IPS-18c (cell line): Measurements from ENCODE around the gene EYS.

Experiments
- H3K4me3 ChIP-seq: 2 replicates; pipeline ENCODE4 v1.7.0; 2013; ENCODE audit warnings: low read depth, mild to moderate bottlenecking, low read length, moderate library complexity; ENCODE audit not compliant: insufficient read depth
- H3K9me3 ChIP-seq: one replicate; pipeline ENCODE4 v1.6.1; 2013; ENCODE audit warnings: mild to moderate bottlenecking, low read length, moderate library complexity; ENCODE audit not compliant: control insufficient read depth, insufficient read depth

EYS gene

DNA sequence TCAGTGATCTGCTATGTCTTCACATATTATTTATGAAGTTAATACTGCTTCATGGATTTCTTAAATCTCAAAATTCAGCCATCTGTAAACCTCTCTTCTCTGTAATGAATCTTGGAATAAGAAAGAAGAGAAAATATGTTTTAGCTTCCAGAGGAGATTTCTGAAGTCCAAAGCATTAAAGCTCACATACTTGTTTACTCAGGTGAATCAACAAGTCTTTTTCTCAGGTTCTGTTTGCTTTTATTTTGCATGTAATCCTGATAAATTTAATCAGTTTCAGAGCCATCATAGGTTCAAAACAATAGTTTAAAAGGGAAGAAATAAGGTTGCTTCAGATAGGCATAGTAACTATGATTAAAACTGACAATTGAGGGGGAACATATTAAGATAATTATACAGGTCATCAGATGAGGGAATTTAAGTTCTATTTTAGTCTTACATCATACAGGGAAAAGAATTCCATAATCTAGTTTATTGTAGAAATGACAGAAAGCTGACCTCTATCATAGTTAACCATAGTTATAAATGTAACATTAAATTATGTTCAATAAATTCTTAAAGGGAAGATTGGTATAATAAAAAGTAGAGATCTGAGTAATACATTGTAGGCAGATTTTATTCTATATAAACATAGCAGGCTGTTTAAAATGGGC, 716.2 kb downstream of the EYS start:
- H3K9me3 ChIP-seq = no peaks in the 10 kb centered on the region
- no peak overlapping the region for H3K4me3 ChIP-seq

DNA sequence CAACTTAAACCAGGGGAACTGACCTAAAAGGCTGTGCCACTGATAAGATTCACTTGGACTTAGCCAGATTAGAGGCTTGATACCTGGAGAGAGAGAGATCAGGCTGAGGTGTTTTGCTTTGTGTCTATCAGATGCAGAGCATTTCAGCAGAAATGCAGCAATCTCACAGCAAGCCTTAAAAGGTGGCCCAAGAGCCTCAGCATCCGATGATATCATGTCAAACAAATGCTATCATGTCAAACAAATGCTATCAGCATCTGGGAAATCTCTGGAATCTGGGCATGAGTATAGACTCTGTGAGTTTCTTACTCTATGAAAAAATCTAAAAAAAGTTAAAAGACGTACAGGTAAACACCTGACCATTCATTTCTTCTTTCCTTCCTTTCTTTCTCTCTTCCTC, 718.9 kb downstream of the EYS start:
- no peak overlapping the region for H3K4me3 ChIP-seq
- no peaks in the 10 kb centered on the region for H3K9me3 ChIP-seq

- Histone ChIP-seq H3K9me3 (no peaks in the 10 kb centered on the region), H3K4me3 (no peak overlapping the region)
These were observed 720.0 kb downstream of the EYS start for GRCh38 chr6:64987066-64987465.

GRCh38 chr6:64985726-64986125, 721.3 kb downstream of the EYS start:
- no peaks in the 10 kb centered on the region for H3K9me3 ChIP-seq

DNA sequence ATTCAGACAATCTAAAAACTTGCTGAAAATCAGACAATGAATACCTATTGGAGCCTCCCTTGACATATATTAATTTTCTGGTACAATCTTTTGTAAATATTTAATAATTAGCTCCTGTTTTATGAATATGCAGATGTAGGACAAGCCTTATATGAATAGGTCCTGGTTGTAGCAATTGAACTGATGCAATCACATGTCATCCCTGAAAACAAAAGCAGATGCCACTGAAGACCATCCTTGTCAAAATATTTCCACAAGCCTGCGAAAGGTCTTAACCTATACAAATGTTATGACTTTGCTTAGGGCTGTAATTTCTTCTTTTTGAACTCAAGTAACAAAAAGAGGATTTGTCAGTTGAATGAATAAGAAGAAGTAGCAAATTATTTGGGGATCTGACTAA, 722.1 kb downstream of the EYS start:
- H3K9me3 ChIP-seq = no peaks in the 10 kb centered on the region

More at GRCh38 chr6:64985726-64986125, 721.3 kb downstream of the EYS start:
- H3K4me3 ChIP-seq = no peak overlapping the region

GRCh38 chr6:64983089-64983488, 723.9 kb downstream of the EYS start:
- Histone ChIP-seq H3K4me3 (no peak overlapping the region), H3K9me3 (no peaks in the 10 kb centered on the region)

More for the DNA sequence above, 722.1 kb downstream of the EYS start:
- H3K4me3 ChIP-seq = no peak overlapping the region

DNA sequence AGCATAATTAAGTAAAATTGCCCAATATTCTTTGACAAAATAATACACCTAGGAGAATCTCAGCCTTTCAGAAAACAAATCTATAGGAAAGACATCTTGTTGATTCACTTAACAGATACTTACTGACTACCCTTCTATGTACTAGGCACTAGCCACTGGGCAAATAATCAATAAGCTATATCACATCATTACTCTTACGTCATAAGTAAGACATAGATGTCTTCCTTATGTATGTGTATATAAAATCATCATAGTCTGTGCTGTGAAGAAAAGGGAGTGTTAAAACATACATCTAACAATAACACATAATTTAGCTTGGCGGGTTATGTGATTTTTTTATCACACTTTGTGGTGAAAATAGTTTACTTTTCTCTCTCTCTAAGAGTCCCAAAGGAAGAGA, 733.9 kb downstream of the EYS start:
- Histone ChIP-seq H3K4me3 (no peak overlapping the region), H3K9me3 (no peaks in the 10 kb centered on the region)

DNA sequence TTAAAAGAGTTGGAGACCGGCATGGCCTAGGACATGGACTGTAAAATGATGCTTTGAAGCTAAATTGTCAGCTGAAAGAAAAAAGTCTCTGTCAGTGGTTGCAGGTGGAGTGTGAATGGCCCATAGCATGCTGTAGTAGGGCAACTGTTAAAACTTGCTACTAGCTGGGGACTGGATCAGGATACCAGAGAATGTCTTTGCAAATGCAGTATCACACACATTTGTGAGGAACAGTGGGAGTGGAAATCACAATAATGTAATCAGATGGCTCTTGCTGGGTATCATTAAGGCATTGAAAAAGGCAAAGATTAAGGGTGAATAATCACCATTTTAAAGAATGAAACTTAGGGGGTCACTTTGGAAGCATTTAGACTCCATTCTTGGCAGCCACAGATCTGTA, 737.9 kb downstream of the EYS start:
- no peak overlapping the region for H3K4me3 ChIP-seq
- no peaks in the 10 kb centered on the region for H3K9me3 ChIP-seq

DNA sequence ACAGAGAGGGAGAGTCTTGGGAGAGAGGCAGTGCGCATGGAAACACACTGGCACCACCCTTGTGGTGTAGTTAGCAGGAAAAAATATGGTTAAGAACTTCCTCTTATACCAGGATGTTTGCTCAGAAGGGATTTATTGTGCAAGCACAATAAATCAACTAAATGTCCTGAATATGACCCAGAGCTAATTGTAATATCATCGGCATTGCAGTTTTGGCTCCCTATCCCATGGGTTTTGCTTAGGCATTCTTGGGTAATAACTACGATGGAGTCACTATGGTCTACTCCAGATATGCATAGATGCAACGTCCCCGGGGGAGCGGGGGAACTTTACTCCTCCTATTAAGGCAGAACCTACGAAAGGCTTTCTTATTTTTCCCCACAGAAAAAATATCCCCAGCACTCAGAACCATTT, 751.6 kb downstream of the EYS start:
- Histone ChIP-seq H3K9me3 (no peaks in the 10 kb centered on the region), H3K4me3 (no peak overlapping the region)

DNA sequence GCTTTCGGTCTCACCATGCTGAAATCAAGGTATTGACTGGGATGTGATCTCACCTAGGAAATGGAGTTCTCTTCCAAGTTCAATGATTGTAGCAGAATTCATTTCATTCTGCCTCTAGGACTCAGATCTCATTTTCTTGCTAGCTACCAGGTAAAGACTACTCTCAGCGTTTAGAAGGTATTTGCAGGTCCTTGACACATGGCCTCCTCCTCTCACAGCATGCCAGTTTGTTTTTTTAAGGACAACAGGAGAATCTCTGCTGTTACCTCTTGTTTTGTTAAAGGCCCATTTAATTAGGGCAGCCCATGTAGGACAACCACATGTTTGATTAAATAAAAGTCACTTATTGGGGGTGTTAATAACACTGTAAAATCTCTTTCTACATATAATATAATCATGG, 757.8 kb downstream of the EYS start:
- H3K4me3 ChIP-seq = no peak overlapping the region
- H3K9me3 ChIP-seq = no peaks in the 10 kb centered on the region

DNA sequence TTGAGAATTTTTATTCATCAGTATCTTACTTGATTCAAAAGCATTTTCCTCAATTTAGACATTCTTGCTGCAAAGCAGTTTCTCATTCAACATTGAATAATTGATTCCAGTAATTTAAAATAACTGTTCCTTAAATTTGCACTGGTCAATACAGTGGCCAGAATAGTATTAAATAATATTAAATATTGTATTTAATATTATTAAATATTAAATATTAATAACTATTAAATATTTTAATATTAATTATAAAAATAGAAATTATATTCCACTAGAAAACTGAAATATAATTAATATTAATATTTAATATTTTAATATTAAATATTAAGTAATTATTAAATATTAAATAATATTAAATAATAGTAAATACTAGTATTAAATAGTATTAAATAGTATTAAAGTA, 758.8 kb downstream of the EYS start:
- Histone ChIP-seq H3K4me3 (no peak overlapping the region), H3K9me3 (no peaks in the 10 kb centered on the region)

- Histone ChIP-seq H3K9me3 (no peaks in the 10 kb centered on the region), H3K4me3 (no peak overlapping the region)
These were observed 761.6 kb downstream of the EYS start for GRCh38 chr6:64945450-64945849.

DNA sequence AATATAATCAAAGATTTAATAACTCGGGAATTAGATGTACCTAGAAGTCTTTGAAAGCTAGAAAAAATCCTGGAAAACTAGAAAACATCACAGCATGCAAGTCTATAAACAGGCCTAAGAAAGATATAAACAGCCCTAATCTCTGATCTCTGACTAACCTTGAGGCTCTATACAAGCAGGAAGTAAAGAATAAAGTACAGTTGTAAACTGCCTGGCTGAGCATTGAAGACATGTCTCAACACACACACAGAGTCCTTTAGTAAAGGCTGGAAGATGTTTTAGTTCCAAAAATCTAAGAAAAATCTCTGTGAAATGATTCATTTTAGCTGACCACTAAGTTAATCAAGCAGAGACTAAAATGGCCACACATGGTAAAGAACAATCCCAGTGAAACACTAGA, 774.5 kb downstream of the EYS start:
- H3K4me3 ChIP-seq = no peak overlapping the region
- no peaks in the 10 kb centered on the region for H3K9me3 ChIP-seq

DNA sequence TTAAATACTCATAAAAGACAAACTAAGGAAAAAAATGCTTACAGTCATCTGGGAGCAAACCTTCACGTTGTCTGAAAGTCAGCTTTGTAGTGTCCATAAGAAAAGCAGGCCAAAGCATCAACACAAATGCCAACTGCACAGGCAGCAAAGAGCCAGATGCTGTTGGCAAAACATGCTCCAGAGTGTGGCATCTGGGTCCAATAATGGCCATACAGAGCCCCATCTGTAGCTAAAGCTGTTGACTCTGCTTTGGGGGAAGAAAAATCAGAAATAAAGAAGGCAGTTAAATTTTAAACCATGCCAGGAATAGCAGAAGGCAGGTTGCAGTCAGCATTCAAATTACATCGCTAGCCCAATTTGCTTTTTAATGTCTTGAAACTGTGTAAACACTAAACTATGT, 776.3 kb downstream of the EYS start:
- Histone ChIP-seq H3K9me3 (no peaks in the 10 kb centered on the region), H3K4me3 (no peak overlapping the region)

DNA sequence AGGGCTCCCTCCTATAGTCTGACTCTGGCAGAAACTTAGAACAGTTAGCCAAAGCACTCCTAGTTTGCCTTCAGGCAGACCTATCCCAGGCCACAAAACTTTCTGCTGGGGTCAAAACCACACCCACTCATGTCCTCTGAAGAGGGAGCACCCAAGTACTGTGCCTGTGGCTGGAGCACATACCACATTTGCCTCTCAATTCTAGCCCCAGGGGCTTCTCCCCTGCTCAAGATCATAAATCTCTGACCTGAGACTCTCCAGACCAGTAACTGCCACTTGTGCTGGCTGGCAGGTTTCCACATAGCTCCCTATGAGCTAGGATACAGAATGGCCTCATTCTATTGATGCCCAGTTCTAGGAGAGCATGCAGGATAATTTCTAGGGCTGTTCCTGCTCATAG, 781.0 kb downstream of the EYS start:
- Histone ChIP-seq H3K9me3 (no peaks in the 10 kb centered on the region), H3K4me3 (no peak overlapping the region)

DNA sequence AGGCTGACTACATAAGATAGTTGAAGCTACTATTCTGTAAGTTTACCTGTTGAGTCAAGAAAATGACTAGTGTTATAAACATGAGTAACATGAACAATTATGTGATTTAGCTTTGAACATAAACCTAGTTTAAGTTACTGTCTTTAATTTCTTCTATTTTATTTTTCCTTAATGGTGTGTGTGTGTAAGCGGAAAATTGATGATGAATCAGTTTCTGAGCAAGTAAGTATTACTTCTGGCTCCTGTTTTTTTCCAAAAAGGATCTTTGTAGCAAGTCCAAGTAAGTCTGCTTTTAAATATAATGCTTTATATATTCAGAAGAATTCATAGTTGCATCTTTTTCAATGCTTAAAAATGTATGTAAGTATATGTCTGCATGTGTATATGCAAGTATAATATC, 786.8 kb downstream of the EYS start:
- no peaks in the 10 kb centered on the region for H3K9me3 ChIP-seq
- H3K4me3 ChIP-seq = no peak overlapping the region

GRCh38 chr6:64914124-64914523, 792.9 kb downstream of the EYS start:
- no peak overlapping the region for H3K4me3 ChIP-seq
- no peaks in the 10 kb centered on the region for H3K9me3 ChIP-seq

DNA sequence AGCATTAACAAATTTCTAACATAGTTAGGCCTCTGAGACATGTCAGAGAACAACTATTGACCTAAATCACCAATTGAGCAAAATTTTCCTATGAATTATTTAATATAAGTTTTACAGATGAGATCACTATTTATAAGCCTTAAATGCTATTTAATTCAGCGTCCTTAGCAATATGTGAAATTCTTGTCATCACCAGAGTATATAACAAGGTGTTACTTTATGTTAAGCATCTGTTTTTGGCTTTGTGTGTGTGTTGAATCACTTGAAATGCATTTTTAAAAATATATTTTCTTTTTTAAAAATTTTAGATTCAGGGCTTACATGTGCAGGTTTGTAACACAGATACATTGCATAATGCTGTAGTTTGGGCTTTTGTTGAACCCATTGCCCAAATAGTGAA, 794.1 kb downstream of the EYS start:
- no peaks in the 10 kb centered on the region for H3K9me3 ChIP-seq
- no peak overlapping the region for H3K4me3 ChIP-seq

- H3K4me3 ChIP-seq = no peak overlapping the region
- H3K9me3 ChIP-seq = no peaks in the 10 kb centered on the region
These were observed 798.9 kb downstream of the EYS start for GRCh38 chr6:64908104-64908503.
